Fibroblast of mammary gland (primary cell): ENCODE results near the gene TTC16.
A peak's percentile ranks its signal among the peaks of the same experiment; 100 is the strongest.

Experiments used
- DNase-seq: peaks from one replicate; pipeline ENCODE4 v3.0.0-alpha.2; 2010; ENCODE audit warnings: low read depth
- H3K4me3 ChIP-seq: 2 replicates; pipeline ENCODE4 v1.5.1; 2011; ENCODE audit warnings: low read depth, mild to moderate bottlenecking, low read length, moderate library complexity; ENCODE audit not compliant: control insufficient read depth
- CTCF ChIP-seq: conservative IDR thresholded peaks from 2 replicates; pipeline ENCODE4 v1.5.1; 2011; ENCODE audit warnings: low read depth, low read length, inconsistent platforms; ENCODE audit not compliant: control insufficient read depth, insufficient read depth

Gene TTC16

DNA sequence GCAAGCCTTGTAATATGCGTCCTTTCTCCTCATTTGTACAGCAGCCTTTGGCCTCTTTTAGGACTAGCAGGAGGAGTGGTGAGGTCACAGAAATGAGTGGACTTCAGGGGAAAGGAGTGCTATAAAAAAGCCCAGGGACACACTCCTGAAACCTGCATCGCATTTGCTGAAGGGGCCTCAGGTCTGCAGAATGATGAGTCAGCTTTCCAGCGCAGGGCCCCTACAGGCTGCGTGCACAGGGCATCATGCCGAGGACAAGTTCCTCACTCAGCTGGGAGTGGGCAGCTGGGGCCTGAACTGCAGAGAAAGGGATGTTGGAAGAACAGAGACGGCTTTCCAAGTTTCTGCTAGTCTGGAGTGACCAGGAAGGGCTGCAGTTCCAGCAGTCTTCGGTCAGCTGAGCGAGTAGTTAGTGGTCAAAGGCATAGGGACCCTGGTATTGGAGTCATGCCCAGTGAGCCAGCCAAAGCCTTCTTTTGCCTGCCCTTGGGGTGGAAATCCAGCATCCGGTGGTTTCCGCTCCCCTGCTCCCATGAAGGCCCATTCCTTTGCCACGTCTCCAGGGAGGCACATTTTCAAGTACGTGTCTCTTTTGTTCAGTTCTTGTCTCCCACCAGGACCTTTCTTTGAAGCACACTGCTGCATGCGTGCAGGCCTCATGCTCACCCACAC is 26.4 kb upstream of the TTC16 start:
- TF ChIP-seq CTCF: no peak
- no peak overlapping the region for H3K4me3 ChIP-seq
- no peak for DNase-seq

GRCh38 chr9:127690735-127691134 is 25.1 kb upstream of the TTC16 start:
- no peak for TF ChIP-seq CTCF
- no peak for DNase-seq
- H3K4me3 ChIP-seq: no peak overlapping the region

DNA sequence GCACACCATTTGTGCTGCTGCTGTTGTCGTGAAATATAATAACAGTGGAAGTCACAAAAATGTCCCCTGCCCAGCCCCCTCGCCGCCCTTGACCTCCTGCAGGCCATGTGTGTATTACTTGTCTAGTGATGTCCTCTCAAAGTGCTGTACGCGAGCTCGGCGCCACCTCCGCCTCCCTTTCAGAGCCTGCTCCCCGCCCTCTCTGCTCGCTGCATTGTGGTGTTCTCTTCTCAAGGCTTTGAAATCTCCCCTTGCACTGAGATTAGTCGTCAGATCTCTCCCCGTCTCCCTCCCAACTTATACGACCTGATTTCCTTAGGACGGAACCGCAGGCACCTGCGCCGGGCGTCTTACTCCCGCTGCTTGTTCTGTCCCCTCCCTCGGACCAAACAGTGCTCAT is 23.8 kb upstream of the TTC16 start:
- H3K4me3 ChIP-seq: no peak overlapping the region
- no peak for DNase-seq
- no peak for TF ChIP-seq CTCF

GRCh38 chr9:127693143-127693542 is 22.7 kb upstream of the TTC16 start:
- DNase-seq: no peak
- no peak for TF ChIP-seq CTCF
- no peak overlapping the region for H3K4me3 ChIP-seq

DNA sequence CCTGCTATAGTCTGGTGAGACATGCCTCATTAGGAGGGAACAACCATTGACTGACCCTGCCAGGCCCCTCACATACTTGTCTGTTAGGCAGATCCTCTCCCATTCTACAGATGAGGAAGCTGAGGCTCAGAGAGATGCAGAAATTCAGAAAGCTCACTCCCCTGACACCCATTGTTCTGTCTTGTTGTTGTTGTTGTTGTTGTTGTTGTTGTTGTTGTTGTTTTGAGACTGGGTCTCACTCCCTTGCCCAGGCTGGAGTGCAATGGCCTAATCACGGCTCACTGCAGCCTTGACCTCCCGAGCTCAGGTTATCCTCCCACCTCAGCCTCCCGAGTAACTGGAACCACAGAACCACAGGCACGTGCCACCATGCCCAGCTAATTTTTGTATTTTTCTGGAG is 22.2 kb upstream of the TTC16 start:
- no peak for DNase-seq
- no peak overlapping the region for H3K4me3 ChIP-seq
- no peak for TF ChIP-seq CTCF

DNA sequence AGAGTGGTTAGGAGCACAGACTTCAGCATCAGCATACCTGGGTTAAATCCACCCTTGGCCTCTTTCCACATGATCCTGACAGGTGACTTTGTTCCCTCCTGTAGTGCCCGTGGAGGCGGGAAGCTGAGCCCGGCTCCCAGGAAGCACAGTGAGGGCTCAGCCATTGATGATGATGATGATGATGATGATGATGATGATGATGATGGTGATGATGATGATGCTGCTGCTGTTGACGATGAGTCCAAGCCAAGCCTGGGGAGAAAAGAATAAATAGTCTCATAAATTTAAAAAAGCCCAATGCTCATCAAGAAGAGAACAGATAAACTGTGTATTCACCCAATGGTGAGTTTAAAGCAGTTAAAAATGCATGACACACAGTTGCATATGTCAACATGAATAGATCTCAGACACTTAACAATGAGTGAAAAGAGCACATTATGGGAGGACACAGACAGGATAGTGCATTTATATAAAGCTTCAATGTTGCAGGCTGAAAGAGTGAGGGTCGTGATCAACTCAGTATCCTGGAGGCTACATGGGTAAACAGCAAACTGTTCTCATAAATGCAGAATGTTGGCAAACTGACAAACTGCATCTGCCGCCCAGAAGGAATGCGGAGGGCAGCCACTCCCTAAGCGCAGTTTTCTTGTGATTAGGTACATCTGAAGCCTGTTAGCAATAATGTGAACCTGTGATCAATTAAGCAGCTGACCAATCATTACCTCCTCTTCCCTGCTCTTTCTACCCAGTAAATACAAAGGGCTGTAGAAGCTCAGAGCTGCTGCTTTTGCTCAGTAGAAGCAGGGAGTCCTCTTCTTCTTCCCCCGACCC is 20.8 kb upstream of the TTC16 start:
- DNase-seq: peak; percentile 53
- no peak for TF ChIP-seq CTCF
- no peak overlapping the region for H3K4me3 ChIP-seq
